ENCODE results near the gene LRRC2. TPM values are rescaled to one million over a fixed set of nuclear protein-coding genes. Genes with fewer than 3 reads are reported as not detected.

LRRC2 gene
- total and polyA plus RNA-seq, 9 of the 15 experiments (the other 6 are each of a cell fraction or from before 2014, with no cell fraction given): 0.01 to 0.04 (median 0.03) TPM; not detected in 5

GRCh38 chr3:46498916-46499519 is 67.1 kb downstream of the LRRC2 start (continued):
- TF ChIP-seq CLOCK (CRISPR knock-in tag; IDR thresholded peaks at IDR 0.05; ENCODE audit: borderline replicate concordance) (no peak), RCOR1 (IDR thresholded peaks at IDR 0.05; ENCODE audit: borderline replicate concordance in 1 of 2, low read depth in 2 of 2, low read length in 2 of 2) (0 out of 4 replicates have a peak, but pooled peaks of 1 of the 2 experiments have one; percentile 13), CBX3 (IDR thresholded peaks at IDR 0.05; ENCODE audit: borderline replicate concordance in 1 of 2, low read length in 2 of 2) (no peak), PHTF2 (CRISPR knock-in tag; IDR thresholded peaks at IDR 0.05) (no peak), FOXP4 (CRISPR knock-in tag; IDR thresholded peaks at IDR 0.05; ENCODE audit: borderline replicate concordance) (no peak), RNF2 (IDR thresholded peaks at IDR 0.05) (no peak), ZNF639 (CRISPR knock-in tag; conservative IDR thresholded peaks at IDR 0.05 in 1 of 2, IDR thresholded peaks at IDR 0.05 in 1 of 2) (0 out of 4 replicates have a peak, but pooled peaks of 1 of the 2 experiments have one; percentile 33), RBFOX2 (IDR thresholded peaks at IDR 0.05; ENCODE audit: low read depth, low read length) (no peak), ZSCAN32 (CRISPR knock-in tag; IDR thresholded peaks at IDR 0.05) (no peak), LARP7 (IDR thresholded peaks at IDR 0.05) (no peak), CHAMP1 (IDR thresholded peaks at IDR 0.05) (no peak), MEIS2 (IDR thresholded peaks at IDR 0.05; ENCODE audit: partially characterized antibody) (peak; percentile 9), ESRRA (IDR thresholded peaks at IDR 0.05; ENCODE audit: borderline replicate concordance, low read depth) (peak; percentile 76), ZNF766 (CRISPR knock-in tag; conservative IDR thresholded peaks at IDR 0.05) (peak; percentile 49; the same call in 1 of the 2 replicates), CHD1 (IDR thresholded peaks at IDR 0.05; ENCODE audit: low read length) (no peak), ATF6 (CRISPR knock-in tag; IDR thresholded peaks at IDR 0.05) (no peak)
